ENCODE measurements around the gene HIGD1B.

Gene HIGD1B

DNA sequence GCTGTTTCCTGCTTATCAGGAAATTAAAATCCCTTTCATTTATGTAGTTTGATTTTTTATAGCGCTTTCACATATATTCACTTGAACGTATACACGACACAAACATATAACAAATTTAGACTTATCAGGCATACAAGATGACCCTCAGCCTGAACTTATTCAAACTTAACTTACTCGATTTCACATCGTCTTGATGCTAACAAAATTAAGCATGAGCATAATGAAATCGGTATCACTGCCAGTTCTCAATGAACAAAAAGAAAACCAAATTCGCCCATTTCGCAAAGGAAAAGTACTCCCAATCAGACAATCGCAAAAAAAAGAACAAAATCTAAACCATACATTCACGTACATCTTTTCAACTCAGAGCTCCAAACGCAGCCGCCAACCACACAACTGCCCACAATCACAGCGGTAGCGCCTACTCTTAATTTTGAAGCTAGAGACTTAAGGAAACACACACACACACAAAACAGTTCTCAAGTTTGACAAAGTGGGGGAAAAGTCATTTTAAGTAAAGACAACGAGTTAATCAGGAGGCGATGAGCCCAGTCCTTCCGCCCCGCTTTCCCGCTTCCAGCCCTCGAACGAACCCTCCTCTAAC is 18.7 kb upstream of the HIGD1B start:
- H3K4me3 ChIP-seq (replicated peaks; ENCODE audit: low read depth, low read length): peak overlapping the region; percentile 92
- TF ChIP-seq, protein P1, sequence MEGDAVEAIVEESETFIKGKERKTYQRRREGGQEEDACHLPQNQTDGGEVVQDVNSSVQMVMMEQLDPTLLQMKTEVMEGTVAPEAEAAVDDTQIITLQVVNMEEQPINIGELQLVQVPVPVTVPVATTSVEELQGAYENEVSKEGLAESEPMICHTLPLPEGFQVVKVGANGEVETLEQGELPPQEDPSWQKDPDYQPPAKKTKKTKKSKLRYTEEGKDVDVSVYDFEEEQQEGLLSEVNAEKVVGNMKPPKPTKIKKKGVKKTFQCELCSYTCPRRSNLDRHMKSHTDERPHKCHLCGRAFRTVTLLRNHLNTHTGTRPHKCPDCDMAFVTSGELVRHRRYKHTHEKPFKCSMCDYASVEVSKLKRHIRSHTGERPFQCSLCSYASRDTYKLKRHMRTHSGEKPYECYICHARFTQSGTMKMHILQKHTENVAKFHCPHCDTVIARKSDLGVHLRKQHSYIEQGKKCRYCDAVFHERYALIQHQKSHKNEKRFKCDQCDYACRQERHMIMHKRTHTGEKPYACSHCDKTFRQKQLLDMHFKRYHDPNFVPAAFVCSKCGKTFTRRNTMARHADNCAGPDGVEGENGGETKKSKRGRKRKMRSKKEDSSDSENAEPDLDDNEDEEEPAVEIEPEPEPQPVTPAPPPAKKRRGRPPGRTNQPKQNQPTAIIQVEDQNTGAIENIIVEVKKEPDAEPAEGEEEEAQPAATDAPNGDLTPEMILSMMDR (IDR thresholded peaks at IDR 0.05; ENCODE audit: low read depth, low read length, missing control alignments): no peak
- DNase-seq (ENCODE audit: extremely low read depth, low read depth): no peak

DNA sequence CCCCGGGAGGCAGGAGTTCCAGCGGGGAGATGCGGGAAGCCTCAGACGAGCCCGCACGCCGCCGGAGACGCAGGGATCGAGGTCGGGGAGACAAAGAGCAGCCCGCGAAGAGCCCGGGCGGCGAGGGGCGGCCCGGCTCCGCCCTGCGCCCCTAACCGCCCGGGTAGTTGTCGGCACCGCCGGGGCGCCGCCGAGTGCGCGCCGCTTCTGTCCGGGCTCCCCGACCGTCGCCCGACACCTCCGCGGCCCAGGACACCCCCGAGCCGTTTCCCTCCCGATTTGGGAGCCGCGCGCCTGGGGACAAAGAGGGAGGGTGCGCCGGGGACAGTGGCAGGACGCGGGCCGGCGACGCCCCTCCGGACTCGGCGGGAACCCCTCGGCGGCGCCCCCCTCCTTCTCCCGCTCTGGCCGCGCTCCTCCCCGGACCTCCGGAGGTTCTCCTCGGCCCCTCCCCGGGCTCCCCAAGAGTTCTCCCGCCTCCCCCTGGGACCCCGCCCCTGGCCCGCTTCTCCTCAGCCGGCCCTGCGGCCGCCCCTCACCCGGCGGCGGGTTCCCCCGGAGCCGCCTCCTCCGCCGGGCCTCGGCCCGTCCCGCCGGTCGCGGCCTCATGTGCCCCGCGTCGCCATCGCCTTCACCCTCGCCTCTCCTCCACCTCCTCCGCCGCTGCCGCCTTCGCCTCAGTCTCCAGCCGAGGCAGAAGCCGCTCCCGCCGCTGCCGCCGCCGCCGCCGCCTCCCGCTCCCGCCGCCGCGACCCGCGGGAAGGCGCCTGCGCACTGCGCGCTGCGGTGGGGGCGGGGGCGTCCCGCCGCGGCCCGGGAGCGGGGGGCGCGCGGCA is 17.9 kb upstream of the HIGD1B start, which contains the start of gene GJC1:
GJC1 (minus strand) TSS at position 765 of the 836 bp plus-strand sequence. CDS start 24,470 bp downstream, outside the sequence.
- DNase-seq (ENCODE audit: extremely low read depth, low read depth): no peak
- TF ChIP-seq, protein P1 (IDR thresholded peaks at IDR 0.05; ENCODE audit: low read depth, low read length, missing control alignments): no peak
- H3K4me3 ChIP-seq (replicated peaks; ENCODE audit: low read depth, low read length): peak within 1 kb of the TSS; percentile 92

DNA sequence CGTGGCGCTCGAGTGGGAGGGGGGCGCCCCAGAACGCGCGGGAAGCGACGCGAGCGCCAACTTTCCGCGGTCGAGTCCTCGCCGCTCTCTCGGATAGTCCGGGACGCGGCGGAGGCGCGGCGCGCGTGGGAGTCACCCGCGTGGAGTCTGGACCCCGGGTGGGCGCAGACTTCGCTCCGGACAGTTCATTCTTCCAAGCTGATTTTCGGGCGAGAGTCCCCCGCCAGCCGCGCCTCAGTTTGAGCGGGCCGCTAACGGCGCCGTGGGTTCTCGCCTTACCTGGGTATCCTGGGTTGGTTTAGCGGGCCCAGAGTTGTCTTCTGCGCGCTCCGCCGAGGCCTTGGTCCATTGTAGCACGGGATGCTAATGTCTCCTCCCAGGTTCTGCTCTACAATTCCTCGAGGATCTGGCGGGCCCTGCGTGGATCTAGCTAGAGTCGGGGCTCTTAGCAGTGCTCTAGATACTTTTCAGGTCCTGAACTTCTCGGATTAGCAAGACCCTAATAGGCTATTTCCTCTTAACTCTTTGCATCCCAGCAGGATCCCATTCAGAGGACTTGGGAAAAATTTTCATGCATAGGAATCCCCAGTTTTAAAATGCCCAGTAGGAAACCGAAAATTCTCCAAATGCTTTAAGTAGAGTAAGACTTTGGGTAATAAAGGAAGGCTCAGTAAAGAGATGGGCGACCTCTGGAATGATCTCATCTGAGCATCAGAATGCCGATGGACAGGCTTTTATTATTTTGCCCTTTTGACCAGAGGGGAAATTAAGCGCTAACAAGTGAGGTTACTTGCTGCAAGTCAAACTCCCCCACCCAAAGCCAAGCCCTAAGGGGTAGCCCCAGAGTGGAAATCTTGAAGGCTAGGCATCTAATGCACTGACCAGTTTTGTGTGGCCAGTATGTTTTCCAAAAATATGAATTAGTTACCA is 17.1 kb upstream of the HIGD1B start:
- TF ChIP-seq, protein P1 (IDR thresholded peaks at IDR 0.05; ENCODE audit: low read depth, low read length, missing control alignments): no peak
- DNase-seq (ENCODE audit: extremely low read depth, low read depth): no peak
- peak overlapping the region; percentile 92 for H3K4me3 ChIP-seq (replicated peaks; ENCODE audit: low read depth, low read length)

DNA sequence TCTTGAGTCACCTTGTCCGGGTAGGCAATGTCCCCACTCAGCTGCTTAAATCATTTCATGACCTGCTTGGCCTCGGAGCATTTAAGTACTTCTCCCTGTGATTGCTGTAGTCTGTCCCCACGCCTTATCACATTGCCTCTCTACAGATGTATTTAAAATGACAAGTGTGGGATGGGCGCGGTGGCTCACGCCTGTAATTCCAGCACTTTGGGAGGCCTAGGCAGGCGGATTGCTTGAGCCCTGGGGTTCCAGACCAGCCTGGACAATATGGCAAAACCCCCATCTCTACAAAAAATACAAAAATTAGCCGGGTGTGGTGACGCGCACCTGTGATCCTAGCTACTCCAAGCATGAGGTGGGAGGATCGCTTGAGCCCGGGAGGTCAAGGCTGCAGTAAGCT is 16.3 kb upstream of the HIGD1B start:
- no peak for DNase-seq (ENCODE audit: extremely low read depth, low read depth)
- no peak overlapping the region for H3K4me3 ChIP-seq (replicated peaks; ENCODE audit: low read depth, low read length)
- TF ChIP-seq, protein P1 (IDR thresholded peaks at IDR 0.05; ENCODE audit: low read depth, low read length, missing control alignments): no peak

DNA sequence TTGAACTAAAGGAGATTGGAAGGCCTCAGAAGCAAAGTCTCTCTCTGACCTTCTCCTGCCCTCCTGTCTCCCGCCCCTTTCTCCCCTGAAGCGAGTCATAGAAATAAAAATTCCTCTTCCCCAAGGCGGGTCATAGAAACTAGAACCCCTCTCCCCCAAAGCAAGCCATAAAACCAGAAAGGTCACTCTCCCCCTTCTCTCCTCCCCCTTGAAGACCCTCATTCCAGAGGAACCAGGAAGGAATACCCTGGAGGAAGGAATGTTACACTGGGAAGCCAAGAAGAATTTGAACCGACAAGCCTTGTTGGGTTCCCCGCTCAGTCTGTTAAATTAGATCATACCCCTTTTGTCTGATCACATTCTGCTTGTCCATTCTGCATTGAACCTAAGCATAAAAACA is 14.9 kb upstream of the HIGD1B start:
- no peak for DNase-seq (ENCODE audit: extremely low read depth, low read depth)
- no peak overlapping the region for H3K4me3 ChIP-seq (replicated peaks; ENCODE audit: low read depth, low read length)
- TF ChIP-seq, protein P1 (IDR thresholded peaks at IDR 0.05; ENCODE audit: low read depth, low read length, missing control alignments): no peak

DNA sequence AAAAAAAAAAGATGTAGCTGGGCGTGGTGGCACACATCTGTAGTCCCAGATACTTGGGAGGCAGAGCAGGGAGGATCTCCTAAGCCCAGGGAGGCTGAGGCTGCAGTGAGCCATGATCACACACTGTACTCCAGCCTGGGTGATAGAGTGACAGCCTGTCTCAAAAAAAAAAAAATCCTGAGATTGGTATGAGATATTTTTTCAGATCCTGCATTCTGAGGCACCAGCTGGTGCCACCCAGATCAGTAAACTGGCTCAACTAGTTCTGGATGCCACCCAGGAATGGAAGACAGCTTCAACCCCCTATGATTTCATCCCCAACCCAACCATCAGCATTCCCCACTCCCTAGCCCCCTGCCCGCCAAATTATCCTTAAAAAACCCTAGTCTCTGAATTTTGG is 10.5 kb upstream of the HIGD1B start:
- TF ChIP-seq, protein P1 (IDR thresholded peaks at IDR 0.05; ENCODE audit: low read depth, low read length, missing control alignments): no peak
- no peak for DNase-seq (ENCODE audit: extremely low read depth, low read depth)
- no peak overlapping the region for H3K4me3 ChIP-seq (replicated peaks; ENCODE audit: low read depth, low read length)

All from HFF-Myc (cell line).